ENCODE measurements around the gene SNRNP70.

- no peak for TF ChIP-seq EZH2 (IDR thresholded peaks at IDR 0.05; ENCODE audit: low read length, missing control alignments)
- TF ChIP-seq, protein P1, sequence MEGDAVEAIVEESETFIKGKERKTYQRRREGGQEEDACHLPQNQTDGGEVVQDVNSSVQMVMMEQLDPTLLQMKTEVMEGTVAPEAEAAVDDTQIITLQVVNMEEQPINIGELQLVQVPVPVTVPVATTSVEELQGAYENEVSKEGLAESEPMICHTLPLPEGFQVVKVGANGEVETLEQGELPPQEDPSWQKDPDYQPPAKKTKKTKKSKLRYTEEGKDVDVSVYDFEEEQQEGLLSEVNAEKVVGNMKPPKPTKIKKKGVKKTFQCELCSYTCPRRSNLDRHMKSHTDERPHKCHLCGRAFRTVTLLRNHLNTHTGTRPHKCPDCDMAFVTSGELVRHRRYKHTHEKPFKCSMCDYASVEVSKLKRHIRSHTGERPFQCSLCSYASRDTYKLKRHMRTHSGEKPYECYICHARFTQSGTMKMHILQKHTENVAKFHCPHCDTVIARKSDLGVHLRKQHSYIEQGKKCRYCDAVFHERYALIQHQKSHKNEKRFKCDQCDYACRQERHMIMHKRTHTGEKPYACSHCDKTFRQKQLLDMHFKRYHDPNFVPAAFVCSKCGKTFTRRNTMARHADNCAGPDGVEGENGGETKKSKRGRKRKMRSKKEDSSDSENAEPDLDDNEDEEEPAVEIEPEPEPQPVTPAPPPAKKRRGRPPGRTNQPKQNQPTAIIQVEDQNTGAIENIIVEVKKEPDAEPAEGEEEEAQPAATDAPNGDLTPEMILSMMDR (conservative IDR thresholded peaks at IDR 0.05 in 1 of 2, IDR thresholded peaks at IDR 0.05 in 1 of 2; ENCODE audit: low read depth in 1 of 2, low read length in 2 of 2) = no peak
Observed at GRCh38 chr19:49098795-49099194, 13.5 kb downstream of the SNRNP70 start.
